GM23248 (cell line): ENCODE results near the gene TMEM239. TPM values are rescaled to one million over a fixed set of nuclear protein-coding genes. Genes with fewer than 3 reads are reported as not detected.

ENCODE experiments used
- DNase-seq: peaks from one replicate; pipeline ENCODE4 v3.0.0-alpha.2; 2015
- H2AFZ ChIP-seq: fragments of 200-600 bp; sonication (generic); 2 replicates; pipeline ENCODE4 v1.6.1; 2016; ENCODE audit warnings: antibody characterized with exemption
- H3F3A ChIP-seq: fragments of 200-600 bp; sonication (generic); 2 replicates; pipeline ENCODE4 v1.6.1; 2016; ENCODE audit warnings: mild to moderate bottlenecking, antibody characterized with exemption, mixed run types; ENCODE audit not compliant: insufficient read depth
- H3K27ac ChIP-seq: fragments of 200-600 bp; sonication (generic); 2 replicates; pipeline ENCODE4 v1.5.1; 2016; ENCODE audit warnings: mild to moderate bottlenecking
- H3K27me3 ChIP-seq: fragments of 200-600 bp; sonication (generic); replicated peaks from 2 replicates; pipeline ENCODE4 v1.6.1; 2016; ENCODE audit warnings: mild to moderate bottlenecking; ENCODE audit not compliant: insufficient read depth
- H3K36me3 ChIP-seq: fragments of 200-600 bp; sonication (generic); 2 replicates; pipeline ENCODE4 v1.6.1; 2016; ENCODE audit warnings: low read depth, mild to moderate bottlenecking
- H3K4me1 ChIP-seq: fragments of 200-600 bp; sonication (generic); 2 replicates; pipeline ENCODE4 v1.6.1; 2016; ENCODE audit warnings: mild to moderate bottlenecking; ENCODE audit not compliant: insufficient read depth
- H3K4me2 ChIP-seq: fragments of 200-600 bp; sonication (generic); one replicate; pipeline ENCODE4 v1.6.1; 2016; ENCODE audit warnings: mild to moderate bottlenecking; ENCODE audit not compliant: unreplicated experiment
- H3K4me3 ChIP-seq: fragments of 200-600 bp; sonication (generic); 2 replicates; pipeline ENCODE4 v1.5.1; 2016; ENCODE audit warnings: mild to moderate bottlenecking
- H3K79me2 ChIP-seq: fragments of 200-600 bp; sonication (generic); 2 replicates; pipeline ENCODE4 v1.6.1; 2016; ENCODE audit warnings: mild to moderate bottlenecking; ENCODE audit not compliant: insufficient read depth
- H3K9ac ChIP-seq: fragments of 200-600 bp; sonication (generic); 2 replicates; pipeline ENCODE4 v1.6.1; 2016; ENCODE audit warnings: mild to moderate bottlenecking
- H3K9me2 ChIP-seq: fragments of 200-600 bp; sonication (generic); 2 replicates; pipeline ENCODE4 v1.6.1; 2016; ENCODE audit warnings: mixed run types, mild to moderate bottlenecking, moderate library complexity; ENCODE audit not compliant: insufficient read depth
- H3K9me3 ChIP-seq: fragments of 200-600 bp; sonication (generic); one replicate; pipeline ENCODE4 v1.6.1; 2017; ENCODE audit warnings: low read depth
- H4K20me1 ChIP-seq: fragments of 200-600 bp; sonication (generic); 2 replicates; pipeline ENCODE4 v1.6.0; 2016; ENCODE audit not compliant: insufficient read depth
- EZH2 ChIP-seq: fragments of 200-600 bp; sonication (generic); IDR thresholded peaks from 2 replicates; pipeline ENCODE4 v1.6.1; 2018; ENCODE audit warnings: antibody characterized with exemption, mild to moderate bottlenecking; ENCODE audit not compliant: insufficient read depth, poor library complexity, severe bottlenecking
- EZH2phosphoT487 ChIP-seq: fragments of 200-600 bp; sonication (generic); IDR thresholded peaks from 2 replicates; pipeline ENCODE4 v1.6.1; 2018; ENCODE audit warnings: antibody characterized with exemption, moderate library complexity, mild to moderate bottlenecking, low read depth; ENCODE audit not compliant: insufficient read depth
- whole genome bisulfite sequencing, 2 experiments: methylation state at CpG; one replicate each; pipeline ENCODE4 v1.1.6; 2015 to 2017; ENCODE audit warnings: low lambda C conversion rate in 2 of 2, low coverage in 1 of 2; ENCODE audit errors: missing lambda C conversion rate in 2 of 2; 5-methylcytosine and 5-hydroxymethylcytosine counted together
- in situ Hi-C: fragments of 300-500 bp; cut with MboI; formaldehyde crosslinking; loops from 2 replicates; pipeline ENCODE4 v1.15.0; 2020
- polyA plus RNA-seq: library from polyadenylated mRNA; unstranded; fragments of >200 nt; fragmentation: Nextera tagmentation; extraction: Ambion mirVana; gene quantifications from 2 replicates; pipeline ENCODE4 v1.2.1, GENCODE V29; 2016
- total RNA-seq: library from RNA; depleted of rRNA; stranded (reverse); fragments of >200 nt; shearing (Covaris generic); gene quantifications from 2 replicates; pipeline ENCODE4 v1.2.3, GENCODE V29; 2014

The TMEM239 gene
- total and polyA plus RNA-seq, 2 experiments from 2014 or later = not detected

GRCh38 chr20:2835331-2835796, 19.2 kb downstream of the TMEM239 start:
- 88 to 92% methylated on average over 6 of the region's 6 CpGs for WGBS, 2 experiments
- Histone ChIP-seq H3K9me3 (no peaks in the 10 kb centered on the region), H3K4me3 (no peak overlapping the region), H3K4me1 (peaks cover 9% of the 10 kb centered on the region; the same call in 1 of the 2 replicates), H3F3A (peaks cover 19% of the 10 kb centered on the region), H3K27me3 (no peaks in the 10 kb centered on the region), H3K36me3 (no peaks in the 10 kb centered on the region), H3K9me2 (no peaks in the 10 kb centered on the region), H4K20me1 (no peaks in the 10 kb centered on the region), H2AFZ (no peak overlapping the region), H3K27ac (no peak overlapping the region), H3K79me2 (peaks cover 10% of the 10 kb centered on the region; the same call in 1 of the 2 replicates), H3K9ac (no peak overlapping the region), H3K4me2 (no peak overlapping the region)
- in situ Hi-C loops = no loop called here
- TF ChIP-seq EZH2 (no peak), EZH2phosphoT487 (no peak)
- no peak for DNase-seq

GRCh38 chr20:2836035-2836434, 19.9 kb downstream of the TMEM239 start:
- Histone ChIP-seq H3F3A (peaks cover 19% of the 10 kb centered on the region), H3K9ac (no peak overlapping the region), H3K9me3 (no peaks in the 10 kb centered on the region), H3K4me3 (no peak overlapping the region), H3K9me2 (no peaks in the 10 kb centered on the region), H2AFZ (no peak overlapping the region), H3K4me2 (no peak overlapping the region), H3K79me2 (peaks cover 10% of the 10 kb centered on the region; the same call in 1 of the 2 replicates), H3K4me1 (peaks cover 9% of the 10 kb centered on the region; the same call in 1 of the 2 replicates), H3K27me3 (no peaks in the 10 kb centered on the region), H3K27ac (no peak overlapping the region), H4K20me1 (no peaks in the 10 kb centered on the region), H3K36me3 (no peaks in the 10 kb centered on the region)
- WGBS, 2 experiments = 68 to 79% methylated on average over 3 to 5 of the region's 5 CpGs
- DNase-seq = no peak
- TF ChIP-seq EZH2phosphoT487 = no peak
- no peak for TF ChIP-seq EZH2
- in situ Hi-C loops = no loop called here

GRCh38 chr20:2837221-2837960, 21.2 kb downstream of the TMEM239 start:
- Histone ChIP-seq H3F3A (peaks cover 10% of the 10 kb centered on the region), H3K27ac (no peak overlapping the region), H3K4me2 (no peak overlapping the region), H3K27me3 (no peaks in the 10 kb centered on the region), H2AFZ (no peak overlapping the region), H3K4me1 (0 out of 2 replicates have a peak, but pooled peaks cover 2% of the 10 kb centered on the region), H3K4me3 (no peak overlapping the region), H3K79me2 (peaks cover 22% of the 10 kb centered on the region), H3K9ac (no peak overlapping the region), H3K9me3 (no peaks in the 10 kb centered on the region), H3K36me3 (no peaks in the 10 kb centered on the region), H4K20me1 (no peaks in the 10 kb centered on the region), H3K9me2 (no peaks in the 10 kb centered on the region)
- in situ Hi-C loops = no loop called here
- DNase-seq = no peak
- TF ChIP-seq EZH2phosphoT487 (no peak), EZH2 (no peak)
- 84% methylated on average over 6 of the region's 6 CpGs for whole genome bisulfite sequencing, 2 experiments

GRCh38 chr20:2838170-2838797, 22.1 kb downstream of the TMEM239 start:
- no peak for DNase-seq
- Histone ChIP-seq H4K20me1 (no peaks in the 10 kb centered on the region), H3K36me3 (no peaks in the 10 kb centered on the region), H3K27ac (no peak overlapping the region), H3K4me2 (no peak overlapping the region), H3F3A (0 out of 2 replicates have a peak, but pooled peaks cover 5% of the 10 kb centered on the region), H3K9ac (no peak overlapping the region), H3K9me2 (no peaks in the 10 kb centered on the region), H3K4me3 (no peak overlapping the region), H3K79me2 (peaks cover 31% of the 10 kb centered on the region), H3K27me3 (no peaks in the 10 kb centered on the region), H3K4me1 (no peaks in the 10 kb centered on the region), H2AFZ (no peak overlapping the region), H3K9me3 (no peaks in the 10 kb centered on the region)
- 97% methylated on average over 19 of the region's 19 CpGs for WGBS, 2 experiments
- in situ Hi-C loops = no loop called here
- TF ChIP-seq EZH2phosphoT487 (no peak), EZH2 (no peak)
